Stimulated activated CD8-positive, alpha-beta memory T cell treated with anti-CD3 and anti-CD28 coated beads, Interleukin-4, amount 100 ng/mL, for 1 hour (primary cell): ENCODE measurements around the gene TIMP2.
"Not testable (repeated sequence)": the region's sequence is repeated elsewhere in the genome, so short reads cannot be mapped to it uniquely, and the experiment has no call there.

ENCODE experiments used
- DNase-seq, 2 donors: peaks; one replicate each; pipeline ENCODE4 v3.0.0-alpha.2; 2020; ENCODE audit warnings: low read depth in 2 of 2, low spot score in 1 of 2

The TIMP2 gene

GRCh38 chr17:78870621-78871020 is 54.6 kb downstream of the TIMP2 start:
- DNase-seq: no peak

GRCh38 chr17:78868391-78868790 is 56.8 kb downstream of the TIMP2 start:
- DNase-seq: no peak

GRCh38 chr17:78867046-78867445 is 58.1 kb downstream of the TIMP2 start:
- not testable (repeated sequence) for DNase-seq

DNA sequence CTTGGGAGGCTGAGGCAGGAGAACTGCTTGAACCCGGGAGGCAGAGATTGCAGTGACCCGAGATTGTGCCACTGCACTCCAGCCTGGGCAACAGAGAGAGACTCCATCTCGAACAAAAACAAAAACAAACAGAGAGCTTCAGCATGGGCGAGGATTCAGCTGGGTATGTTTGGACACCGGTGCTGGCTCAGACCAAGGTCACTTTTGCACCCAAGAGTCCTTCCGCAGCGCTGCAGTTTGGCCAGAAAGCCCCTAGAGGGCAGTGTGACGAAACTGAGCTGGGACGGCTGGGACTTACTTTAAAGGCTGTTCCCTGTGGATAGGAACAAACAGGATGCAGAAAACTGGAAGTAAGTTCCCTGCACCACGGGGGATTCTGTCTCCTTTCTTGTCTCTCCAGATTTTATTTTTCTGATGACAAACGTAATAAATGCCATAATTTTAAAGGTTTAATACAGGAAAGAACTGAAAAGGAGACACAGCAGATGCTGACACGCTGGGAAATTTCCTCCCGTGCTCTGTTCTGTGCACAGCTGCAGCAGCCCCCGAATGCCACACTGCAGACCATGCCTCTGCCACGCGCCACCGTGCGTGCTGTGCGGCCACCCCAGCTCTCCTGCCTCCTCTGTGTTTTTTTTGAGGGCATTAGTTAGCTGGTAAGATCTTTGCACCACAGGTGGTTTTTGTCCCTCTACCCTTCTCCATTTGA is 59.4 kb downstream of the TIMP2 start:
- DNase-seq: peak; percentile 30 to 37

GRCh38 chr17:78864117-78864516 is 61.1 kb downstream of the TIMP2 start:
- no peak for DNase-seq

GRCh38 chr17:78862073-78863023 is 62.8 kb downstream of the TIMP2 start:
- no peak for DNase-seq

DNA sequence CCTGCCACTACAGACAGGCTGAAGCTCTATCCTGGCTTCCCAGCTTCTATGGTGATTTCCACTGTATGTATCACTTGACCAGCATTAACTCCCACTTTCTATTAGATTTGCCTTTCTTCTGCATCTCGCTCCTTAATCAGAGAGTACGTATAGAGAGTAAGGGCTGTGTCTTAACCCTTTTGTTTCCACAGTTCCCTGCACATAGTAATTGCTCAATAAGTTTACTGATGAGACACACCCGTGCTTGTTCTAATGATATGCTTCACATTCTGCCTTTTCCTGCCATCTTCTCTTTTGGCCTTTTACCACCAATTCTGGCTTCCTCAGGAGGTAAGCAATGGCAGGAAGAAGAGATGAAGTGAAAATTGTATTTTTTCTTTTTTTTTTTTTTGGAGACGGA is 64.0 kb downstream of the TIMP2 start:
- no peak for DNase-seq

DNA sequence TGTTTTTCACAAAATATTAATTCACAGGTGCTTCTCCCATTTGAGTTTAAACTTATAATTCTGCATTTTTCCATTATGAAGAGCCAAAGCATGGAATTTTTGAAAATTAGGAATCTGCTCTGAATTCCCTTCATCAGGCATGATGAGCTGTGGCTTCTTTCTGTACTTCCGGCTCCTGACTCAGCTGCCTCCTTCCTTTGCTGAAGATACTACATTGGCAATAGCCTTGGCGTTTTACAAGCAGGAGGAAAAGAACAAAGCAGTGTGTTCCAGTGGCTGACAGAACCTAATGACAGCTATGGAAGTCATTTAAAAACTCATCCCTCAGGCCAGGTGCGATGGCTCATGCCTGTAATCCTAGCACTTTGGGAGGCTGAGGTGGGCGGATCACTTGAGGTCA is 66.1 kb downstream of the TIMP2 start:
- no peak for DNase-seq

DNA sequence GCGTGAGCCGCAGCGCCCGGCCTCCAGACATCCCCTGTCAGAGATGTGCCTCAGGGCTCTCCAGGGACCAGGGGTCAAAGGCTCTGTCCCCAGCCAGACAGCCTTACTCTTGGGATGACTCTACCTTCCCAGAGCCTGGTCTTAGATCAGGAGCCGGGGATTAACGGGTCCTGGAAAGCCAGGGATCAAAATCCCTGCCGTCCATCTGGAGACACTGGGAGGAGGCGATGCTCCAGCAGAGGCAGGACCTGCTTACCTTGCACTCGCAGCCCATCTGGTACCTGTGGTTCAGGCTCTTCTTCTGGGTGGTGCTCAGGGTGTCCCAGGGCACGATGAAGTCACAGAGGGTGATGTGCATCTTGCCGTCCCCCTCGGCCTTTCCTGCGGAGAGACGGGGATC is 67.9 kb downstream of the TIMP2 start:
- DNase-seq: no peak

DNA sequence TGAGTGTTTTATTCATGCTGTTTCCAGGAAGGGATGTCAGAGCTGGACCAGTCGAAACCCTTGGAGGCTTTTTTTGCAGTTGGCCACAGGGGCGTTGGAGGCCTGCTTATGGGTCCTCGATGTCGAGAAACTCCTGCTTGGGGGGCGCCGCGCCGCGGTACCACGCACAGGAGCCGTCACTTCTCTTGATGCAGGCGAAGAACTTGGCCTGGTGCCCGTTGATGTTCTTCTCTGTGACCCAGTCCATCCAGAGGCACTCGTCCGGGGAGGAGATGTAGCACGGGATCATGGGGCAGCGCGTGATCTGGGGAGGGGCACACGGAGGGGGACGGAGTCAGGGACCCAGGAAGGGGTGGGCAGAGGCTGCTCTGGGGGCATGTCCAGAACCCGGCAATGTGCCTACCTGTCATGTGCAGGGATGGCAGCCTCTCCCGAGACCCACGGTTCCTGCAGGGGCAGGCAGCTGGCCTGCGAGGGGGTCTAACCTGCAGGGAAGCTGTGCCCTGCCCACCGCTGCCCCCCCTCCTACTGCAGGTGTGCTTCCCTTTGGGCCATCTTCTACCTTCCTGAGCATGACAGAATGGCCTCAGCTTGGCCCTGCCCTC is 69.5 kb downstream of the TIMP2 start:
- no peak for DNase-seq

GRCh38 chr17:78854508-78854907 is 70.7 kb downstream of the TIMP2 start:
- no peak for DNase-seq

- no peak for DNase-seq
Measured at GRCh38 chr17:78853926-78854394, 71.2 kb downstream of the TIMP2 start.

GRCh38 chr17:78852709-78853121 is 72.5 kb downstream of the TIMP2 start:
- DNase-seq: no peak

DNA sequence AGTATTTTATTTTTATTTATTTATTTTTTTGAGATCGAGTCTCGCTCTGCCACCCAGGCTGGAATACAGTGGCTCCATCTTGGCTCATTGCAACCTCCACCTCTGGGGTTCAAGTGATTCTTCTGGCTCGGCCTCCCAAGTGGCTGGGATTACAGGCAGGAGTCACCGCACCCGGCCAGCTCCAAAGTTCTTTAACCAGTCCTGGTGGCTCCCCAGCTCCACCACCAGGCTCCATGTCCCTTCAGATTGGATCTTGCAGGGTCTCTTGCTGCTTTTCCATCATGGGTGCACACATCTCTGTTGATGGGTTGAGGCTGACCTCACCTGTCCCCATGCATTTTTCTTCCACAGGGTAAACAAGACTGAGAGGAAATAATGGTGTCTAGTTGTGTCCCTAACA is 76.2 kb downstream of the TIMP2 start:
- no peak for DNase-seq

- no peak for DNase-seq
Measured at GRCh38 chr17:78847052-78847451, 78.1 kb downstream of the TIMP2 start.

DNA sequence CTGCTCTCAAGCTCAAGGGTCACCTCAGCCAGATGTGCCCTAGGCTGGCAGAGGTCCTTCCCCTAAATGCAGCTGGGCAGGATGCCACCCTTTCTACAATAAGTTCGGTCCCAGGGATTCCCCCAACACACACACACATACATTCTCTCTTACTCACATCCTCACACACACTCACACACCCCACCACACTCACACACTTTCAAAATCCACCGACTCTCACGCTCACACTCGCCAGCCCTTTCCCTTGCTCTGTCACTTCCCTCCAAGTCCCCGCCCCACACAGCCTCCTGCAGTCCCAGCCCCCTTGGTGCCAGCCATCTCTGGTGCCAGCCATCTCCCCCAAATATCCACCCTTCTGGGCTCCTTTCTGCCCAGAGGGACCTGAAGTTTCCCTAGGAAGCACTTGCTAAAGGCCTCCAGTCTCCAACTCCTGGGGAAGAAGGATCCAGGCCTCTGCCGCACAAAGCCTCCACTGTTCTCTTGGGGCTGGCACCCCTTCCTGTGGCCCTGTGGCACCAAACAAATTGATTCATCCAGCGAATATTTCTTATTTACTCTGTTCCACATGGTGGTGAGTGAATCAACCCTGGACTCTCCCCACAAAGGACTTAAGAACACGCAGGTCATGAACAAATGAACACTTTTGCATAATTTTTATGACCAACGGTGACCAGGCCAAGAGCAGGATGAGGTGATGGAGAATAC is 80.7 kb downstream of the TIMP2 start:
- DNase-seq: no peak

DNA sequence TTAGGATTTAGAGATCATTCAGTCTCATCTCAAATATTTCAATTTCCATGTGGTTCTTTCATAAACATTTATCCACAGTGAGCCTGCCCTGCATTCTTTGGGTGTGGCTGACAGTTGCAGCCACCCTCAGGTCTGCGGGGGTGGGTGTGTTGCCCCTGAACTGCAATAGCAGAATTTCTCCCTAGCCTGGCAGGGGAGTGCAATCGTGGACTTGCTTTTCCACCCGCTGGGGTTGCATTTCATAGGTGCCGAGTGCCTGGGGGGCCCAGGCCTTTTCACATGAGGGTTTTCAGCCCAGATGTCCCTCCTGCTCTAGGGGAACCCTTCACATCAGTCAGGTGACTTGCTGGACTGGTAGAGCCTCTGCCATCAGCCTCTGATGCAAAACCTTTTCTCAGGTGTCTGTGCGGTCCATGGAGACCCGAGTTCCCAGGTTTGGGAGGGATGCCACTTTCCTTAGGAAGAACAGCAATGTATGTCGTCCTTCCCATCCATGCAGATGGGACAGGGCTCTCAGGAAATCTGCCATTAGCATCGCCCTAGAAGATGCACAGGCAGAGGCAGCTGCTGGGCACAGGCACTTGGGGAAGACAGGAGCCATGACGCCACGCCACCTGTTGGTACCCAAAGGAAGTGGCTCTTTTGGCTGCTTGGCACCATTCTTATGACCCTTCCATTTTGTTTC is 82.2 kb downstream of the TIMP2 start:
- peak in 1 of 2 donors; percentile 38 for DNase-seq

DNA sequence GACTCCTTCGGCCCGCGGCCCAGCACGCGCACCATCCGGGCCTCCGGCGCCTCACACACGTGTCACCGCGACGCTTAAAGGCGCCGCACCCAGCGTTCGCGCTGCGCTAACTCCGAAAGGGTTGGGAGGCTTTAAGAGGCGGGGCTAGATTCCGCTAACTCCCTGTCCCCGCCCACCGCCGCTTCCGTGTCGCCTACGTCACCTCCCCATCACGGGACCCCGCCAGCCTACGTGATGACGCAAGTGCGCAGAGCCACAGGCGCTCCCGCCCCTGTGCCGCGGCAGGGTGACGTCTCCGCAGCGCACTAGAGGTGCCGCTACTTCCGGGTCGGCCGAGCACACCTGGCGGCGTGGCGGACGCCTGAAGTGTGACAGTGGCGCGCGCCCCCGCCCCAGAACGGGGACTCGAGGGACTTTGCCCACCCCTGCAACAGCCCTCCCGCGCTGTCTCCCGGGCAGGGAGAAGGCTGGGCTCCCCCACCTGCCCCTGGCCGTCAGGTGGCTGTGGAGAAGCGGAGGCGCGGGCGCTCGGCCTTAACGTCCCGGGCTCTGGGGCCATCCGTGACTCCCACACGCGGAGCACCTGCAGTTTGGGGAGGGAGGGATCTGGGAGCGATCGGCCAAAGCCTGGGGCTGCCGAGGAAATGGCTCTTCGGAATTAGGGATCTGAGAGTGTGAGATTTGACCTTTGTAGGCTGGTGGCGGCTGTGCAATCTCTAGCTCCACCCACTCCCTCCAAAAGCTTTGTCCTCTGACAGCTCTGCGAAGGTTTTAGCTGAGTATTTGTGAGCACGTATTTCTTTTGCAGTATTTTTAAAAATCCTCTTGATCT is 84.2 kb downstream of the TIMP2 start, which contains the start of gene USP36:
Gene USP36, minus strand, starts transcription at position 35 of the 832 bp plus-strand sequence. CDS start 4,451 bp downstream, outside the sequence.
- peak; percentile 100 for DNase-seq

GRCh38 chr17:78840530-78840779 is 84.7 kb downstream of the TIMP2 start:
- no peak for DNase-seq
